ELR (cell line): ENCODE measurements around the gene NFIA.

Experiments used
- DNase-seq: peaks from one replicate; pipeline ENCODE4 v3.0.0-alpha.2; 2015; ENCODE audit warnings: low read depth

The NFIA gene

DNA sequence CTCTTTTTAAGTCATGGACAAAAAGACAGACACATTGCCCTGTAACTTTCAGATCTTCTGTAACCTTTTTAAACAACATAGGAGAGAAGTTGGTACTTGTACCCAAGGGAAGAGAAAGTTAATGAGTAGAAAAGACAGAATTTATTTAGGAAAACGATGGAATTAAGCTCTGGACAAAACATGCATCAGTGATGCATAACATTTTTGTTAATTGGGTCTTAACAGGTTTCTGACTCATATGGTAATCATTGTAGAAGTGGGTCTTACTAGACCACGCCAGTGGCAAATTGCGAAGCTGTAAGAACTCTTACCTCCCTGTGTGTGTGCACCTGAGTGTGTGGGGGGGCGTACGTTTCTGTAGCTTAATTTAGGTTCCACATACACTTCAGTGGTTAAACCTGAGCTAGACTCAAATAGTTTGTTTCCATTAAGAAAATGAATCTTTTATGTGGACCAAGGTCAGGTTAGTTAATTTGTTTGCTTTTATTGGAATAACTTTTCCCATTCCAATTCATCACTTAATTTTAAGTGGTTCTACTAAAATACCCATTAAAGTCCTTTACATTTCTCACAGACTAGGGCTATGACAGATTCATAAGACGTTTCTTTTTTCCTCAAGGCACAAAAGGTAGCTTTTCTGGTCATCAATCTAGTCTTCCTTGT lies 48.1 kb downstream of the NFIA start:
- no peak for DNase-seq

GRCh38 chr1:61131248-61131647 lies 48.9 kb downstream of the NFIA start:
- DNase-seq: no peak

DNA sequence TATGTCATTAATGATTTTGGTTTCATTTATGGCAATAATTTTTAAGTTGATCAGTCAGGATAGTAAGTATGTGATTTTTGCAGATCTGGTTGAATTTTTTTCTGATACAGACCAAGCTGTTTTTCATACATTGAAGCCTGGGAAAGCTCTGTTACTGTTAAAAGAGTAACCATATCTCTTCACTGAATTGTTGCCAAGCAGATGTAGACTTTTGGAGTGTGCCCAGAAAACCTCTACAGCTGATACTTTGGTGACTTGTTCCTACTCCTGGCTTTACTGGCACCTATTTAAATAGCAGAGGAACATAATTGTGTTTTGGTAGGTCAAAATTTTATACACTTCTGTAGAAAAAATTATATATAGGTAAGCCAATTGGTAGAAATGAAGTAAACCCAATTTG lies 49.4 kb downstream of the NFIA start:
- DNase-seq: no peak

DNA sequence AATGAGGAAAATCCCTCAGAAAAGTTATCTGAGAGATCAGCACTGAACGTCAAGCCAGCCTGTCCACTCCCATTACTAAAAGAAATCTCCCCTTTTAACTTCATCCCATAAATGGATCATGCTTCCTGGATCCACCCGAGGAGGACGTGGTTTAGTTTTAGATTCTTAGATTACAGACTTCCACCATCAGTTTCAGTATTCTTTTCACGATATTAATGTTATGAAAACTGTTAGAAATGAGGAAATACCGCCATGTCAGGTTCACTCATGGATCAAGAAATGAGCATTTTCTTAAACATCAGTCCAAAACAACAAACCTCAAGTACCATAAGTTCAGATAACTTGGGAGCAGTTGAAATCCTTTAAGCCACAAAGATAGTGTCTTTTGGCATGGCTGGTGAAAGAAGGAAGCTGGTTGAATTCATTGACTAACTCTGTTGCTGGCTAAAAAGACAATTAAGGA lies 49.8 kb downstream of the NFIA start:
- no peak for DNase-seq

GRCh38 chr1:61132645-61133334 lies 50.4 kb downstream of the NFIA start:
- no peak for DNase-seq

- no peak for DNase-seq
These were observed 51.1 kb downstream of the NFIA start for GRCh38 chr1:61133335-61134019.

DNA sequence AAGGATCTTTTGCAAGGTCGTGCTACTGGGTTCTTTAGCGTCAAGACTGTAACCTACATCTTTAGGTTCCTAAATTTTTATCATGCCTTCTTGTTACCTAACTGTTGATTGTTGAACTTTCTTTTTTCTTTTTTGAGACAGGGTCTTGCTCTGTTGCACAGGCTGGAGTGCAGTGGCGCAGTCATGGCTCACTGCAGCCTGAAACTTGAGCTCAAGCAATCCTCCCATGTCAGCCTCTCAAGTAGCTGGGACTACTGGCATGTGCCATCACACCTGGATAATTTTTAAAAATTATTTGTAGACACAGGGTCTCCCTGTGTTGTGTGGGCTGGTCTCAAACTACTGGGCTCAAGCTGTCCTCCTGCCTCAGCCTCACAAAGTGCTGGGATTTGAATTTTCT lies 52.9 kb downstream of the NFIA start:
- DNase-seq: no peak

DNA sequence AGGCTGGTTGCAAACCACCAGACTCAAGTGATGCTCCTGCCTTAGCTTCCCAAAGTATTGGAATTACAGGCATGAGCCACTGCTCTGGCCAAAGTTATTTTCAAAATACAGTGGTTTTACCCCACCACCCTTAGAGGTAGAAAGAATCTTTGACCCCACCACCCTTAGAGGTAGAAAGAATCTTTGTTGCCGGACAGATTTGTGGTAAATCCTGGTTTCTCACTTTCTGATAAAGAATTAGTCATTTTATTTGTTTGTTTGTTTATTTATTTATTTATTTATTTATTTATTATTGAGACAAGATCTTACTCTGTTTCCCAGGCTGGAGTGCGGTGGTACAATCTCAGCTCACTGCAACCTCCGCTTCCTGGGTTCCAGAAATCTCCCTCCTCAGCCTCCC lies 55.9 kb downstream of the NFIA start:
- DNase-seq: no peak

DNA sequence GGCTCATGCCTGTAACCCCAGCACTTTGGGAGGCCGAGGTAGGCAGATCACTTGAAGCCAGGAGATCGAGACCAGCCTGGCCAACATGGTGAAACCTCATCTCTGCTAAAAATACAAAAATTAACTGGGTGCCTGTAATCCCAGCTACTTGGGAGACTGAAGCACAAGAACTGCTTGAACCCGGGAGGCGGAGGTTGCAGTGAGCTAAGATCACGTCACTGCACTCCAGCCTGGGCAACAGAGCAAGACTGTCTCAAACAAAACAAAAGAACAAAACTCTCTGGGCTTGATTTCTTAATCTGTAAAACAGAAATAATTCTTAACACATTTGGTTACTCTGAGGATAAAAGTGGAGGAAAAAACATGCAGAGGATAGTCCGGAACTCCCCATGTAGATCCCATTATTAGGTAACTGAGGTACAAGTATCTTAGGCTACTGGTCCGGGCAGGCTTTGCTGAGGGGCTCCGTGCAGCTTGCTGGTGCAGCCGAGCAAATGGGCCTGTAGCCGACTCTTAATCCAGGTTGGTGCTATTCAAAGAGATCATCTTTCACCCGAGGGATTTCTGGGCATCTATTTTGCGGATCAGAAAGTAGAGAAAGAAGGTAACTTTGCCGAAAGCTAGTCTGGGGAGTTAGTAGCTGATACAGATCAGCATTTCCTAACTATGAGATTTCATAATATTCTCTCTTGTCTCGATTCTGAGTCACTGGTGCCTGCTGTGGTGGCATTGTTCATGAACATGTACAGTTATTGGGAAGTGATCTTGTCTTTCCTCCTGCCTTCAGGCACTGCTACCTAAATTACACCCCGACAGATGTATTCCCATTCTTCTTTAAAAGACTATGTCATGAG lies 56.8 kb downstream of the NFIA start:
- peak; percentile 48 for DNase-seq

DNA sequence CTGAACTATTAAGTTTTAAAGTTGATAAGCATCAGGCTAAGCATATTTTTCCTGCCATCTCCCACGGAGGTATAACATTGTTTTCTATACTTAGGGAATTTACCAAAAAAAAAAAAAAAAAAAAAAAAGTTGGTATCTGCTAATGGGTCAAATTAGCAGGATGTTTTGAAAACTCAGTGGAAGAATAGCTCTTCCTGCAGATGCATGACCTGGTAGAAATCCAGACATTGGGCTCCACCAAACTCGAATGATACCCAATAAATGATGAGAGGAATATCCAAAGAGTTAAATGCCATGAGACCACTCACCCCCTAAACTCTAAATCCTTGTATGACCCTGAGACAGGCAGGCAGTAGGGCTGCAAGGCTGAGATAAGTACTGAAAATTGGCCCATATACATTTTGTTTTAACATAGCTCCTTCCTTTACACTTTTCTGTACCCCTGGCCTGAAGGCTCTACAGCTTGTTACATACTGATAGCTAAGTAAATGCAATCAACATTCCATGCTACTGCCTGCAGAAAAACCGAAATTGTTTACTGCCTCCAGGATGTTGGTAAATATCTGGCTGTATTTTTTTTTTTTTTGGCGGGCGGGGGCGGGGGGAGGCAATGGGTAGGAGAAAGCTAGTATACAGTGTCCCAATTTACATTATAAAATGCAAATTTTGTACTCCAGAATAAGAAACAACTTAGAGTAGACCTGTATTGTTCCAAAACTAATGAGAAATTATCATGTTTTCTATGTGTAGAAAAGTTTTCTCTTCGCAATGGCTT lies 57.6 kb downstream of the NFIA start:
- DNase-seq: no peak

GRCh38 chr1:61140778-61141177 lies 58.4 kb downstream of the NFIA start:
- DNase-seq: no peak

DNA sequence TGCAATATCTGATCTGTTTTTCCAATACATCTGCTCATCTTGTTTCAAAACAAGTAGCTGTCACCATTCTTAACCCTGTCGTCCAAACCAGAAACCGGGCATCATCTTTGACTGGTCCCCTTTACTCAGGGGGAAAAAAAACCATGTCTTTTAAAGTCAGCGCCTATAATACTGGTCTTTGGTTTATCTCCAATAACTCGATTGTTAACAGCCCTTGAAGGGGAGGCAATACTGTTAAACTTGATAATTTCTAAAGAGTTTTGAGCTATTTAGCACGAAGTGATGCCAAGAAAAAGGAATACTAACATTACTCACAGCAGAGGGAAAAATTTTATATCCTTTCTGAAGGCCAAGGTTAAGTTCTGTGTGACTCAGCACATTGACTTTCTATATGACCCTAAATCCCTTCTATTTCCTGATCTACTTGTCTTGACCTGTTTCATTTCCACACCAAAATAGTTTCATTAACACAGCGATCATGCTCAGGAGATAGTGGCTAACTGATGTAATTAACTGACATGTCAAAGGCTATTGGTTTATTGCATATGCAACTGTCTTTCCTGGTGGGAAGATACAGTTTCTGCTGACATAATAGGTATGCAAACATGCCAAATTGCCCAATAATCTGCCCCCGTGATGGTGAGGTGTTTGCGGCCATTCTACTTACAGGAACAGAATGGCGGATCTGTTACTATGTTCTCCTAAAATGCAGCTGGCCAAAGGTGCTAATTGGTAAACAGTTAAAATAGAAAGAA lies 59.1 kb downstream of the NFIA start:
- DNase-seq: peak; percentile 22

DNA sequence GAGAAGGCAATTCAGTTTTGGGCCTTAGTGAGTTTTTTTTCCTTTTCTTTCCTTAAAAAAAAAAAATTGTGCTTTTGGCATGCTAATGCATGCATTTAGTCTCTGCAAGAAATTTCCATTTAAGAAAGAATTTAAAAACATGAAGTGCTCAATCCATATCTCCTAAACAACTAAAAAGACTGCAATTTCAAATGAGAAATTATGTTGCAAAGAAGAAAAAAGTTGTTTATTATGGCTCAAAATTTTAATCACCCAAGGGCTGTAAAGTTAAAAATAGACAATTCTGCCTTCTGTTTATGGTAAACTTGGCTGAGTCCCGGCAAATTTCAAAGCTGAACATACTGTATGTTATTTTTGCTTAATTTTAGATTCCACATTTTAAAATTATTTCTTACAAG lies 59.7 kb downstream of the NFIA start:
- DNase-seq: no peak

DNA sequence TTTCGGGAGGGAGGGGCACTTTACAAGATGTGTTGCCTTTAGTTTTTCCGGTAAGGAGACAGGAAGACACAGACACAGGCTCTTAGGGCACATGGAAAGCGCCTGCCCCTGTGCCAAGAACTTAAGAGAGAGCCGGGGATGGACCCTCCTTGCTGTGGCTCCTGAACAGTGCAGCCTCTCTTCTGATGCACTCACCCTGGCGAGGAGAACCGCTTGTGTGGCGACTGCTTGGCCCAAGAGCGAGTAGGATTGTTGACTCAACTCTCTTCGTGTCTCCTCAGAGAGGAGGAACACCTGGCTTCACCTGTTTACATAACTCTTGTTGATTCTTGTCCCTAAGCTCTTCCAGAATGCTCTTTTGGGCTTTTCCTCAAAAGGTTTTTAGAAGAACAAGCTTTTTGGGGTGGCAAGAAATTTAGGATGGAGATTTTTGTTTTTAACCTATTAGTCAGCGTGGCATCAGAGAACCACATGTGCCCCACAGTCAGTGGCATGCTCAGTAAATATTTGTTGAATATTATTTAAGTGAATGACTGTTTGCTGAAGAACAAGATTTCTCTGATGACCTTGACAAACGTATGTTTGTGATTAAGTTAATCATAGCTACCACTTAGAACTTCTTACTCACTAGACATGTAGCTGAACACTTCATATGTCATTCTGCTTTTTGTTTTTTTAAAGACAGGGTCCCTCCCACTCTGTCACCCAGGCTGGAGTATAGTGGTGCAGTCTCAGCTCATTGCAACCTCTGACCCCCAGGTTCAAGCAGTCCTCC lies 60.6 kb downstream of the NFIA start:
- no peak for DNase-seq

DNA sequence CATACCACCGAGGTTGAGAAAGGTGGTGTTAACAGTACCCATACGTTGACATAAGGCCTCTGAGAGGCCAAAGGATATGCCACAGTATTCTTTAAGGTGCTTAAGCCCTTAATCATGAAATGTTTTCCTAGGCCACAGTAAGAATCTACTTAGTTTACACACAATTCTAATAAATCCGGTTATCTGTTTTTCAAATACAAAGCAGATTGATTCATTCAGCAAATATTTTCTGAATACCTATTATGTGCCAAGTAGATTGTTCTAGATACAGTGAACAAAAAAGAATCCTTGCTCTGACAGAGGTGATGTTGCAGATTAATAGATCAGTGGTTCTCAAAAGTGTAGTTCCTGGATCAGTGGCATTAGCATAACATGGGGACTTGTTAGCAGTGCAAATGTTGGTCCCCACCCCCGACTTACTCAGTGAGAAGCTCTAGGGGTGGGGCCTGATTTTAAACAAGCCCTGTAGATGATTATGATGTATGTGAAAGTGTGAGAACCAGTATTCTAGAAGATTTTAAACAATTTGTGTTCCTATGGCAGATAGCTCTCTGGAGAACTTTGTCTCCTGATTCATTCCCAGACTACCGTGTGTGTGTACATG lies 61.6 kb downstream of the NFIA start:
- DNase-seq: no peak

GRCh38 chr1:61149010-61149860 lies 66.9 kb downstream of the NFIA start:
- no peak for DNase-seq

DNA sequence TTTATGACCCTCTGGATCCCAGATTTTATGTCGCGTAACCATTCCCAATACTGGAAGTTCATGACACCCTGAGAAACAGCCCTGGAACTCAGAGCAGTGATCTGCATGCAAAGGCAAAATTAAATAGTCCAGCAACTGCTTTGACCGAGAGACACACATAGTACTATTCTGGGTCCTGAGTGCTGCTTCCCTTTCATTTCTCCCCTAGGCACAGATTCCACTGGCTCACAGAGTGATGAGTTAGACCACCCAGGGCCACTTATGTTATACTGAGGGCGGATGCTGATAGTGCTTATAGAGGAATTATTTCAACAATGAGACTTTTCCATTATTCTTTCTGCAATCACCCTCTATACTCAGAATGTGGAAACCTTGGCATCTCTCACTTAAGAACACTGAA lies 69.2 kb downstream of the NFIA start:
- DNase-seq: no peak

GRCh38 chr1:61152066-61152465 lies 69.7 kb downstream of the NFIA start:
- DNase-seq: no peak
